Retina (tissue), 1 donor: ENCODE measurements around the gene PRKRIP1.
"Not testable (repeated sequence)": the region's sequence is repeated elsewhere in the genome, so short reads cannot be mapped to it uniquely, and the experiment has no call there.

Experiments
- DNase-seq: peaks from one replicate; pipeline ENCODE4 v3.0.0-alpha.2; 2016

The PRKRIP1 gene

DNA sequence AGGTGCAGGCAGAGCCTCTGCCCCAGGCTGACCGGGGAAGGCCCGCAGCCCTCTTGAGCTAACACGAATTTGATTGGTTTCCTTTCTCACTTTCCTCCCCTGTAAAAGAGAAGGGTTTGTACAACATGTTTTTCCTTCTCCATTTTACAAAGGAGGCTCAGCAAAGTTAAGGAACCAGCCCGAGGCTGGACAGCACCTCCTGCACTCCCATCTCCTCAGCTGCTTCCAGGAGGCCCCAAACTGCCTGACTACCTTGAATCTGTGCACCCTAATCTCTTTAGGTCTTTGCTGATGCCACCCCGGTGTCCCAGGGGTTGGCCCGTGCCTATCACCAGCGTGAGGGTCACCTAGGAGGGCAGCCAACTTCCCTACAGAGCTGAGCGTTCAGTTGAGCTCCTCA, 64.3 kb downstream of the PRKRIP1 start:
- no peak for DNase-seq

DNA sequence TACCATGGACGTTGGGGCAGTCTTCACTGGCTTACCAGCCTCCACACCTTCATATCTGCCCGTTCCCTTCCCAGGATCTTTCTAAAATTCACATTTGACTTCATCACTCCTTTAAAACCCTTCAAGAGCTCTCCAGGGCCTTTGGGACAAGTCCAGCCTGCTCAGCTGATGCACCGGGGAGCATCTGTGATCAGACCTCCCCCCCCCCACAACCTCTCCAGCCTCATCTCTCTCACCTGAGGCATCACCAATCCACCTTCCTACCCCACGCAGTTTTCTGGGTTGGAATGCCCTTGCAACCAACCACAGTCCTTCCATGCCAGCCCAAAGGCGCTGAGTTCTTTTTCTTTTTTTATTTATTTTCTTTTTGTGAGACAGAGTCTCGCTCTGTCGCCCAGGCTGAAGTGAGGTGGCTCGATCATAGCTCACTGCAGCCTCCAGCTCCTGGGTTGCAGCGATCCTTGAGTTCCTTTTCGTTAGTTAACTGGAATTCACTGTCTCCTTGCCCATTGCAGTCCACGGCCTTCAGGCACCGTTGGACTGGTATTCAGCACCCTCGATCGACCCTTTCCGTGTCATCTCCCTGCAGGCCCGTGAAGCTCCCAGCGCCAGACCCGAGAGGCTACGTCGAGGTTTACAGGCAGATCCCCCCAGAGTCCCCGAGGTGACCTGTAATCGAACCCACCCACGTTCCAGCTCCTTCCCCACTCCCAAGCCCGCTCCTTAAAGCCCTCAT, 67.8 kb downstream of the PRKRIP1 start:
- DNase-seq: no peak

- peak; percentile 97 for DNase-seq
Observed at GRCh38 chr7:102464577-102465280, 68.6 kb downstream of the PRKRIP1 start, which contains the start of the genes ALKBH4 and LRWD1. TSS of gene ALKBH4 (minus strand) at chr7:102464863. CDS start at chr7:102464836, 27 bp downstream. TSS of gene LRWD1 (plus strand) at chr7:102464984. CDS start at chr7:102465081, 97 bp downstream.

DNA sequence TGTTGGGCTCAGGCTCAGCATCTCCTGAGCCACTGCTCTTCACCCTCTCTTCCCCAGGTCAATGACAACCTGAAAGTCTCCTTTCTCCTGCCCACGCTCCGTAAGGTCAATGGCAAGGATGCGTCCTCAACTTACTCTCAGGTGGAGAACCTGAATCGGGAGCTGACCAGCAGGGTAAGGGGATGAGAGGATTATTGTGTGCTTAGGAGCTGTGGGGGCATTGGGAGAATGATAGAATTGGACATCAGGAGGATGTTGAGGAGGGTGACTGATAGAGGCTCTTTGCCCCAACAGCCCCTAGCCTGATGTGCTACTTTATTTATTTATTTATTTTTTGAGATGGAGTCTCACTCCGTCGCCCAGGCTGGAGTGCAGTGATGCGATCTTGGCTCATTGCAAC, 69.9 kb downstream of the PRKRIP1 start:
- no peak for DNase-seq

DNA sequence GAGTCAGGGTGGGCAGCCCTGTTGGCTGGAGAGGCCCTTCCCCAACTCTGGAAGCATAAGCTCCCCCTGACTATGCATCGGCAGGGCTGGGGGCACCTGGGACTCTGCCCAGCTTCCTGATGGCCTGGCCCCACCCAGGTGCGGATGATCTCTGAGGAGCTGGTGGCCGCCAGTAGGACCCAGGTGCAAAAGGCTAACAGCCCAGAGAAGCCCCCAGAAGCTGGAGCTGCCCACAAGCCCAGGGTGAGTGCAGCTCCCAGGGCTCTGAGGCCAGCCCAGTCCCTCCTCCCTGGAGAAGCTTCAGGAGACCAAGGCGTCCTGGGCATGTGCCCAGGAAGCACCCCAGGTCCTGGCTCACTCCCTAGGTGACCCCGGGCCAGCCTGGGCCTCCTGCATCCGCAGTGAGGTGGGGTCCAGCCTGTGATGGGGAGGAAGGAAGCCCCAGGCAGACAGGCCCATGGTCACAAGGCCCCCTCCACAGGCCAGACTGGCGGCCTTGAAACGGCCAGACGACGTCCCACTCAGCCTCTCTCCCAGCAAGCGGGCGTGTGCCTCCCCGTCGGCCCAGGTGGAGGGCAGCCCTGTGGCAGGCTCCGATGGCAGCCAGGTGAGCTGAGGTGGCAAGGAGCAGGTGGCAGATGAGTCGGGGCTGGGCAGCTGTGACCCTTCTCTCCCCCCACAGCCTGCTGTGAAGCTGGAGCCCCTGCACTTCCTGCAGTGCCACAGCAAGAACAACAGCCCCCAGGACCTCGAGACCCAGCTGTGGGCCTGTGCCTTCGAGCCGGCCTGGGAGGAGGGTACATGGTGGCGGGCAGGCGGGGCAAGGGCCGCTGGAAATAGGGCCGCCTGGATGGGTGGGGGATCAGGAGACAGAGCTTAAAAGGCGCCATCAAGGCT, 71.7 kb downstream of the PRKRIP1 start:
- DNase-seq: no peak

DNA sequence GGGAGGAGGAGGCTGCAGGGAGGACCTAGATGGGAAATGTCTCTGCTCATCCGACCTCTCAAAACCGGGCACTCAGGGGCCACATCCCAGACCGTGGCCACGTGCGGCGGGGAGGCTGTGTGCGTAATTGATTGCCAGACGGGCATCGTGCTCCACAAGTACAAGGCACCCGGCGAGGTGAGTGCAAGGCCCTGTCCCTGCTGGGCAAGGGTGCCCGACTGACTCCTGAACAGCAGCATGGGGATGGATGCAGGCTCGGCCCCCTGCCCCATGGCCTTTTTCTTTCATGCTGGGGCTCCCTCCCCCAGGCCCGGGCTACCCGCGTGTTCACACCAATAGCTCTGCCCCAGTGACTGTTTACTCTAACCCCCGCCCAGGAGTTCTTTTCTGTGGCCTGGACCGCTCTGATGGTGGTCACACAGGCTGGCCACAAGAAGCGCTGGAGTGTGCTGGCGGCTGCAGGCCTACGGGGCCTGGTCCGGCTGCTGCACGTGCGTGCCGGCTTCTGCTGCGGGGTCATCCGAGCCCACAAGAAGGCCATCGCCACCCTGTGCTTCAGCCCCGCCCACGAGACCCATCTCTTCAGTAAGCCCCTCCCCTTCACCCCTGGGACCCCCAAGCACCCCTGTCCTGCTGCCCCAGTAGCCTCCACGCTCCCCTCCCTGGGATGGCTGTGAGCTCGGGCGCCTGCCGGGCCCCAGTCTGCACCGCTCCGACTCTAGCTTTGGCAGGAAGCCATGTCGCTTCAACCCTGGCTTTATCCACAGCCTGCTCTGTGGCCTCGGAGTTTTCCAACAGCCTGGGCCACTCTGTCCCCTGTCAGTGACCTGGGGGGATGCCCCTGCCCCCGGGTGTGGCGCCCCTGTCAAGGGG, 72.6 kb downstream of the PRKRIP1 start:
- DNase-seq: no peak

DNA sequence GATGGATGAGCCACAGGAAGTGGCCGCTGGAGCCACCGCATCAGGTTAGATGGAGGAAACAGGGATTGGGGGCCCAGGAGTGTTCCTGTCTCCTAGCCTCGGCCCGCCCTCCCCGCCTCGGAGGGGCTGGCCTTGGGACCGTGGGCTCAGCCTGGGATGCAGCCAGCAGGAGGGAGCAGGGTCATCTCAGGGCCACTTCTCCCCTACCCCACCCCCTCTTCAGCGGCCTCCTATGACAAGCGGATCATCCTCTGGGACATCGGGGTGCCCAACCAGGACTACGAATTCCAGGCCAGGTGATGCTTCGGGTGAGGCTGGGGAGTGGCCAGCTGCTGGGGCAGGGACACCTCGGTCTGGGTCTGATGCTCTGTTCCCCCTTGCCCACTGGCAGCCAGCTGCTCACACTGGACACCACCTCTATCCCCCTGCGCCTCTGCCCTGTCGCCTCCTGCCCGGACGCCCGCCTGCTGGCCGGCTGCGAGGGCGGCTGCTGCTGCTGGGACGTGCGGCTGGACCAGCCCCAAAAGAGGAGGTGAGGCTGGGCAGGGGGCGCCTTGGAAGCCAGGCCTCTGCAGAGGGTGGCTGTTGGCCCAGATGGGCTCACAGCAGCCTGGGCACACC, 73.3 kb downstream of the PRKRIP1 start:
- no peak for DNase-seq

- no peak for DNase-seq
Observed at GRCh38 chr7:102469972-102470825, 74.0 kb downstream of the PRKRIP1 start.

DNA sequence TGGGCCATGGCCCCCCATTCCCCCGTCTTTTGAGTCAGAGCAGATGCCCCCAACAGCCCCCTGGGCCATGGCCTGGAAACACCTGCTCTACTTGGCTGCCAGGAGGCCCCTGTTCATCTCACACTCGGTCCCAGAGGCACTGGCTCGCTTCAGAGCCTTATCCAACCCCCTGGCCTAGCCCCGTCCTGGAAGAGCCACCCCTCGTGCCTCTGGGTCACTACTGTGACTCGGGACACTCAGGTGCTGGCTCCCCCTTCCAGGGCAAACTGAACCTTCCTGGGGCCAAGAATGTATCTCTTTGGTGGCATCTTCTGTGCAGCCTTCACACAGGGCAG, 75.6 kb downstream of the PRKRIP1 start:
- DNase-seq: no peak

- DNase-seq: no peak
Observed at GRCh38 chr7:102472126-102473041, 76.2 kb downstream of the PRKRIP1 start.

DNA sequence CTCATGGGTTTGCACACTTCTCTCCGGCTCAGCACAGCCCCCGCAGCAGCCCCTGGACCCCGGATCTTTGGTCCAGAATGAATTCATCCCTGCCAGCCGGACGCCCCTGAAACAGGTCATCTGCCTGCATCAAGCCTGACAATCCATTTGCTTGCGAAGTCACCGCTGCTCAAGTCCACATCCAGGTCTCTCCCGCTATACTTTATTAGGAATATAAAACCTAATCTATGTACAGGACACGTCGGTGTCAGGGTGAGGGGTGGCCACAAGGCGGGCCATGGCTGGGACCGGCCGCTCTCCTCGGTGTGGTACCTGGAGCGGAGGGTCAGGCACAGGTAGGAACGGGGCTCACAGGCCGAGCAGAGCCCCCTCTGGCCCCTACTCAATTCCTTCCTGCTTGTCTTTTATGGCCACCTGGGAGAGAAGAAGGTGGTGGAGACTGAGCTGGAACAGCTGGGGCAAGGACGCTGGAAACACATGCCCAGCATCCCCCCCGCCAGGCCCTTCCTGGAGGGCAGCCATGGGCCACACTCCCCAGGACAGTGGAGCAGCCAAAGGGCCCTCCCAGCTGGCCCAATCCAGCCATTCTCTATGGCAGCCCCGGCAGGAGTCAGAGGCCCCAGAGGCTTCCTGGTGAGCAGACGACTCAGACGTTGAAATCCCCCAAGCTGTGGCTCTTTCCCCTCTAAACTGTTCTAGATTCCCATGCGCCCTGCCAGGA, 77.3 kb downstream of the PRKRIP1 start:
- no peak for DNase-seq

GRCh38 chr7:102474116-102474515, 78.0 kb downstream of the PRKRIP1 start:
- not testable (repeated sequence) for DNase-seq

DNA sequence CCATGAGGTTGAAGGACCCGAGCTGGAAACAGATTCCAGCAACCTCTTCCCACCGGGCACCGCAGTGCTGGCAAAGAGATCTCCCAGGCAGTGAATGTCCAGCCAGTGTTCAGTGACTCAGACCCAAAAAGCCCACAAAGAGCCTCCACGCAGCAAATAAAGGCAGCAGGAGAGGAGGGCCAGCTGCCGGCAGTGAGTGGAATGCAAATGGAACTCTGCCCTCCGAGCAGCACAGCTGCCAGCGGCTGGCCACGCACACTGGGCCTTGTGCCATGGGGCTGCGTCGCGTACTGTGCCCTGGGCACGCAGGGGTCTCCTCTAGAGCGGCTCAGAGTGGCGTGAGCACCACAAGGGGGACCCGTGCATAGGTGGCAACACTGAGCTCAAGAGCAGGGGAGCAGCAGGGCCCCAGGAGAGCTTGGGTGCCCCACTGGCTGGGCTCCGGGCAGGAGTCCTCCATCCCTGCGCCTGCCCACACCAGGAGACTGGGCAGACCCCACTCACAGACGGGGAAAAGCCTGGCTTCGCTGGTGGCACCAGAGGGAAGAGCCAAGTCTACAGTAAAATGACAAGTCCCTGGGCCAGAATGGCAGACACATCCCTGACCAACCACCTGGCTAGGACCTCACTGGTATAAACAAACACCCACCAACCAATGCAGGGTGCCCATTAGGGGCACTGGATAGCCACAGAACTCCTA, 78.7 kb downstream of the PRKRIP1 start:
- DNase-seq: not testable (repeated sequence)
